OCI-LY3 (cell line): ENCODE results near the gene SPCS2.

Experiments
- H2AFZ ChIP-seq: fragments of 200-600, 300-600 bp; shearing (Covaris generic); 2 replicates; pipeline ENCODE4 v1.6.0; 2014; ENCODE audit warnings: antibody characterized with exemption, low read depth, low read length
- H3K27ac ChIP-seq: fragments of 200-600, 300-600 bp; sonication (generic); 2 replicates; pipeline ENCODE4 v1.5.1; 2014; ENCODE audit warnings: mild to moderate bottlenecking, low read length, moderate library complexity, mixed read lengths
- H3K27me3 ChIP-seq: fragments of 200-600, 300-600 bp; sonication (generic); 2 replicates; pipeline ENCODE4 v1.6.1; 2014; ENCODE audit warnings: low read depth, low read length, mixed read lengths
- H3K36me3 ChIP-seq: fragments of 200-600, 300-600 bp; sonication (generic); replicated peaks from 2 replicates; pipeline ENCODE3; 2014; ENCODE audit warnings: low read depth, low read length, mixed read lengths
- H3K4me1 ChIP-seq: fragments of 300-600, 200-600 bp; sonication (generic); 2 replicates; pipeline ENCODE4 v1.6.1; 2014; ENCODE audit warnings: low read length, mixed read lengths
- H3K4me2 ChIP-seq: fragments of 200-600, 300-600 bp; sonication (generic); 2 replicates; pipeline ENCODE4 v1.6.1; 2014; ENCODE audit warnings: low read length, mixed read lengths
- H3K4me3 ChIP-seq: fragments of 300-600, 200-600 bp; sonication (generic); 2 replicates; pipeline ENCODE4 v1.5.1; 2014; ENCODE audit warnings: antibody characterized with exemption, mild to moderate bottlenecking, low read length, moderate library complexity
- H3K79me2 ChIP-seq: fragments of 300-600, 200-600 bp; shearing (Covaris generic); 2 replicates; pipeline ENCODE4 v1.6.1; 2014; ENCODE audit warnings: mild to moderate bottlenecking, low read length, mixed read lengths
- H3K9ac ChIP-seq: fragments of 300-600, 200-600 bp; shearing (Covaris generic); 2 replicates; pipeline ENCODE4 v1.6.0; 2014; ENCODE audit warnings: mild to moderate bottlenecking, low read length, moderate library complexity
- H3K9me3 ChIP-seq: fragments of 200-600, 300-600 bp; shearing (Covaris generic); 2 replicates; pipeline ENCODE4 v1.6.1; 2014; ENCODE audit warnings: low read length, mixed read lengths; ENCODE audit not compliant: insufficient read depth
- H4K20me1 ChIP-seq: fragments of 200-600, 300-600 bp; sonication (generic); 2 replicates; pipeline ENCODE4 v1.6.1; 2016; ENCODE audit warnings: low read length, mixed read lengths; ENCODE audit not compliant: insufficient read depth
- EZH2phosphoT487 ChIP-seq: fragments of 200-600 bp; shearing (Covaris generic); IDR thresholded peaks from 2 replicates; pipeline ENCODE4 v1.6.1; 2018; ENCODE audit warnings: antibody characterized with exemption, mixed run types, low read depth
- TF ChIP-seq, protein P1 (sequence below): fragments of 200-600, 300-600 bp; sonication (generic); IDR thresholded peaks from 2 replicates; pipeline ENCODE4 v1.5.1; 2014; ENCODE audit warnings: antibody characterized with exemption, low read length, low read depth

SPCS2 gene

DNA sequence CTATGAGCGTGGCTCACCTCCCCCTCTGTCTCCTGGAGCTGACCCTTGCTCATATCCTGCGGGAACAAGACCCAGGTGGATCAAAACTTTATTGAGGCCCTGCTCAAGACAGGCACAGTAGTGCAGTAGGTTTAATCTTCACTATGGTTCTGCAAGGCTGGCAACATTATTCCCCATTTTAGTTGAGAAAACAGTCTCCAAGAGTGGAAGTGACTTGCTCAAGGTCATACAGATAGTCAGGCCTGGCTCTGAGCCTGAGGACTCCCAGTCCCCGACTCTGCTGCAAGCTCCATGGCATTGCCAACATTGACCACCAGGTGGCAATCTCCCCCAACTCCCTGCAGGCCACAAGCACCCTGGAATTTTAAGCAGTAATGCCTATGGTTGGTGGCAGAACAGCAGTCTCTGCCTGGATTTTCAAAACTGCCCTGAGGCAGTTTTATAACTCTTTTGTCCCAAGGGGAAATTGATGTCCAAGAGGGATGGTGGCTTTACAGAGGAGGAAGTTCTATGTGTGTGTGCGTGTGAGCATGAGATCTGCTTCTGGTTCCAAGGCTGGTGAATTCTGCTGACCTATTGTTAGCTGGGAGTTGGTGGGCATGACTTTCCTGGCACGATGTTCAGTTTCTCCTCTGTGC lies 73.8 kb downstream of the SPCS2 start:
- peak overlapping the region; percentile 3; the same call in 1 of the 2 replicates for H3K4me3 ChIP-seq
- TF ChIP-seq, protein P1, sequence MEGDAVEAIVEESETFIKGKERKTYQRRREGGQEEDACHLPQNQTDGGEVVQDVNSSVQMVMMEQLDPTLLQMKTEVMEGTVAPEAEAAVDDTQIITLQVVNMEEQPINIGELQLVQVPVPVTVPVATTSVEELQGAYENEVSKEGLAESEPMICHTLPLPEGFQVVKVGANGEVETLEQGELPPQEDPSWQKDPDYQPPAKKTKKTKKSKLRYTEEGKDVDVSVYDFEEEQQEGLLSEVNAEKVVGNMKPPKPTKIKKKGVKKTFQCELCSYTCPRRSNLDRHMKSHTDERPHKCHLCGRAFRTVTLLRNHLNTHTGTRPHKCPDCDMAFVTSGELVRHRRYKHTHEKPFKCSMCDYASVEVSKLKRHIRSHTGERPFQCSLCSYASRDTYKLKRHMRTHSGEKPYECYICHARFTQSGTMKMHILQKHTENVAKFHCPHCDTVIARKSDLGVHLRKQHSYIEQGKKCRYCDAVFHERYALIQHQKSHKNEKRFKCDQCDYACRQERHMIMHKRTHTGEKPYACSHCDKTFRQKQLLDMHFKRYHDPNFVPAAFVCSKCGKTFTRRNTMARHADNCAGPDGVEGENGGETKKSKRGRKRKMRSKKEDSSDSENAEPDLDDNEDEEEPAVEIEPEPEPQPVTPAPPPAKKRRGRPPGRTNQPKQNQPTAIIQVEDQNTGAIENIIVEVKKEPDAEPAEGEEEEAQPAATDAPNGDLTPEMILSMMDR: peak; percentile 99
- TF ChIP-seq EZH2phosphoT487: no peak
- peak overlapping the region; percentile 12; the same call in 1 of the 2 replicates for H2AFZ ChIP-seq
- H3K27ac ChIP-seq: peak overlapping the region; percentile 28; the same call in 1 of the 2 replicates
- no peaks in the 10 kb centered on the region for H4K20me1 ChIP-seq
- no peaks in the 10 kb centered on the region for H3K27me3 ChIP-seq
- H3K4me2 ChIP-seq: peak overlapping the region; percentile 56
- no peaks in the 10 kb centered on the region for H3K79me2 ChIP-seq
- H3K9me3 ChIP-seq: no peaks in the 10 kb centered on the region
- peaks cover 35% of the 10 kb centered on the region for H3K4me1 ChIP-seq
- peak overlapping the region; percentile 33; the same call in 1 of the 2 replicates for H3K9ac ChIP-seq
- H3K36me3 ChIP-seq: no peaks in the 10 kb centered on the region

DNA sequence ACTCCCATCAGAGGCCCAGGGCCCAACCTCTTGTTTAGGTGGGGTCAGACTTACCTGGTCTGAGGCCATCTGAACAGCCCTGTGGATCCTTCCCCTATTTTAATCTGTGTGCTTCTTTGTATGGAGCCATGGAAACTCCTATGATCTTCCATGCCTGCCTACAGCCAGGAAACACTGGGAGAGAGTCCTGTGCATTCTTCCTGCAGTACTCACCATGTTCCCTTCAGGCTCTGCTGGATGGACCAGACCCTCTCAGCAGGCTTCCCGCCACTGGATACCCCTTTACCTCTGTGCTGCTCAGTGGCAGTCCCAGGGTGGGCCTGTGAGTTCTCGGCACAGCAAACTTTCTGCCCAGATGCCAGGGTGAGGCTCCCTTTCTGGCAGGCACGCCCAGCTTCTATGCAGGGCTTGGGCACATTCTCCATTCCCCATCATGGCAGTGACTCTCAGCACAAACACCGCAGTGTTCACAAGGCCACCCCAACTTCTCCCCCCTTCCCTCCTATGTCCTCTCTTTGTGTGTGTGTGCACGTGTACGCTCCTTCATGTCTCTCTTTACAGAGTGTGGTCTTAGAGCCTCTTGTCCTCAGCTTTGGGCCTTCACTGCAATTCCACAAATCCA lies 74.5 kb downstream of the SPCS2 start:
- no peaks in the 10 kb centered on the region for H3K9me3 ChIP-seq
- H3K4me1 ChIP-seq: peaks cover 39% of the 10 kb centered on the region
- no peaks in the 10 kb centered on the region for H4K20me1 ChIP-seq
- H3K27ac ChIP-seq: peak overlapping the region; percentile 28; the same call in 1 of the 2 replicates
- H3K27me3 ChIP-seq: no peaks in the 10 kb centered on the region
- no peaks in the 10 kb centered on the region for H3K36me3 ChIP-seq
- H3K79me2 ChIP-seq: no peaks in the 10 kb centered on the region
- no peak overlapping the region for H3K4me3 ChIP-seq
- peak overlapping the region; percentile 23; the same call in 1 of the 2 replicates for H3K9ac ChIP-seq
- TF ChIP-seq, protein P1: no peak
- H2AFZ ChIP-seq: no peak overlapping the region
- peak overlapping the region; percentile 3; the same call in 1 of the 2 replicates for H3K4me2 ChIP-seq

DNA sequence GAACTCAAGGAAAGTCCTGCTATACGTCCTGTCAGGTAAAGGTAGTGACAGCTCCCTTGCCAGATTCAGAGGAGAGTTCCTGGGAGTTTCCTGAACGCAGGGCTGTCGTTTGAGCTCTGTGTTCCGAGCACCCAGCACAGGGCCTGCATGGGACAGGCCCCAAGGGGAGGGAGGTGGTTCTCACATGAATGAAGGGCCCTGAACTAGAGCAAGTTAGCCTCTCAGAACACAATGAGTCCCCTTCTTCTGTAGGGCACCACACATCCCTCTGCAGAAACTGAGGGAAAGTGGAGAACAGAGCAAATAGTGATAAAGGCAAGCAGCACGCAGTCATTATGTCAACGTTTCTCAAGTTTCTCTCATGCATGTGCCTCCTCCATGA lies 75.0 kb downstream of the SPCS2 start:
- Histone ChIP-seq H3K9ac (no peak overlapping the region), H3K4me1 (peaks cover 44% of the 10 kb centered on the region), H2AFZ (no peak overlapping the region), H3K4me3 (no peak overlapping the region), H3K9me3 (no peaks in the 10 kb centered on the region), H3K27ac (no peak overlapping the region; the same call in 1 of the 2 replicates), H3K79me2 (no peaks in the 10 kb centered on the region), H4K20me1 (no peaks in the 10 kb centered on the region), H3K27me3 (no peaks in the 10 kb centered on the region), H3K36me3 (no peaks in the 10 kb centered on the region), H3K4me2 (no peak overlapping the region)
- no peak for TF ChIP-seq EZH2phosphoT487
- TF ChIP-seq, protein P1: no peak

DNA sequence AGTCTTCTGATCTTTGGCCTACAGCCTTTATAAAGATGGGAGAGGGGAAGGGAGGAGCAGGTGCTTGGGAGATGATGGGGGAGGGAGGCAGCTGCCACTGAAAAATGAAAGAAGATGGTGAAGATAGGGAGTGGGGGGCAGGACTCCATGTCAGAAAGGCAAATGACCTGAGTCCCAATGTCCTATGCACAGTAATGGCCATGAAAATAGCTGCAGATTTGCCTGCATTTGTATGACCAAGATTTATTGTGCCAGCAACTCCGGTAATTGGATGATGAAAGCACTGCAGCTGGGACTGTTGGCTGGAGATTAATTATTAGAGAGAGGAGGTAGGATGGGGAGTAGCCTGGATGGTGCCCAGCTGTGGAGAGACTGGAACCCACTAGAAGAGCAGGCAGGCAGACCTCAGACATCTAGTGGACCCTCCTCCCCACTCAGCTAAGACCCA lies 75.7 kb downstream of the SPCS2 start:
- no peaks in the 10 kb centered on the region for H3K79me2 ChIP-seq
- TF ChIP-seq, protein P1: no peak
- no peak for TF ChIP-seq EZH2phosphoT487
- H3K36me3 ChIP-seq: no peaks in the 10 kb centered on the region
- H3K9me3 ChIP-seq: no peaks in the 10 kb centered on the region
- H2AFZ ChIP-seq: no peak overlapping the region; the same call in 1 of the 2 replicates
- H3K4me1 ChIP-seq: peaks cover 51% of the 10 kb centered on the region
- H3K4me3 ChIP-seq: no peak overlapping the region
- peak overlapping the region; percentile 18; the same call in 1 of the 2 replicates for H3K4me2 ChIP-seq
- H3K27me3 ChIP-seq: no peaks in the 10 kb centered on the region
- H4K20me1 ChIP-seq: no peaks in the 10 kb centered on the region
- no peak overlapping the region for H3K9ac ChIP-seq
- 0 out of 2 replicates have a peak overlapping the region, but pooled peaks have one; percentile 3 for H3K27ac ChIP-seq
